Non-pigmented ciliary epithelial cell (primary cell): ENCODE measurements around the gene OR11H7.
"Not testable (repeated sequence)": the region's sequence is repeated elsewhere in the genome, so short reads cannot be mapped to it uniquely, and the experiment has no call there.

Source experiments
- DNase-seq: peaks from one replicate; pipeline ENCODE4 v3.0.0-alpha.2; 2010; ENCODE audit warnings: low read depth

OR11H7 gene

DNA sequence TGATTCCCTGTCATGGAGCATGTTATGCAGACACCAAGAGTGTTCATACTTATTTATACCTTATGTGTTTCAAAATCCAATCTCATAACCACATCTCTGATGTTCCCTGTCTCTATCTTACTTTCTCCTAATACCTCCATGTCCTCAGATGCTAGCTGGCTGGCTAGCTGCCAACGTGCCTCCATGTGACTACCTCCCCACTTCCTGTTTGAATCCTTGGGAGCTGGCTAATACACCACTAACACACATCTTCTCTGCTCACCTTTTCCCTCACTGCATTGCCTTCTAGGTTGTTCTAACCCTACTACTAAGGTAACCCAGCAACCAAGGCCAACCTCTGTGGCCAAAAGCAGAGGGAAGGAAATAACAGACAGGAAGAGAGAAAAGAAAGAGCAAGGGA is 49.6 kb downstream of the OR11H7 start:
- DNase-seq = peak; percentile 8

DNA sequence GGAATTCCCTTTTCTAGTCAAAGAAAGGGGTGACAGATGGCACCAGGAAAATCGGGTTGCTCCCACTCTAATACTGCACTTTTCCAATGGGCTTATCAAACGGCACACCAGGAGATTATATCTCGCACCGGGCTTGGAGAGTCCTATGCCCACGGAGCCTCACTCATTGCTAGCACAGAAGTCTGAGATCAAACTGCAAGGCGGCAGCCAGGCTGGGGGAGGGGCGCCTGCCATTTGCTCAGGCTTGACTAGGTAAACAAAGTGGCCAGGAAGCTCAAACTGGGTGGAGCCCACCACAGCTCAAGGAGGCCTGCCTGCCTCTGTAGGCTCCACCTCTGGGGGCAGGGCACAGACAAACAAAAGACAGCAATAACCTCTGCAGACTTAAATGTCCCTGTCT is 51.5 kb downstream of the OR11H7 start:
- not testable (repeated sequence) for DNase-seq
